ENCODE results near the gene MECP2. TPM values are rescaled to one million over a fixed set of nuclear protein-coding genes. Genes with fewer than 3 reads are reported as not detected.

MECP2 gene
- total and polyA plus RNA-seq, 10 of the 15 experiments (the other 5 are each of a cell fraction or from before 2014, with no cell fraction given), result 1.3 to 32.7 (median 13.7) TPM

DNA sequence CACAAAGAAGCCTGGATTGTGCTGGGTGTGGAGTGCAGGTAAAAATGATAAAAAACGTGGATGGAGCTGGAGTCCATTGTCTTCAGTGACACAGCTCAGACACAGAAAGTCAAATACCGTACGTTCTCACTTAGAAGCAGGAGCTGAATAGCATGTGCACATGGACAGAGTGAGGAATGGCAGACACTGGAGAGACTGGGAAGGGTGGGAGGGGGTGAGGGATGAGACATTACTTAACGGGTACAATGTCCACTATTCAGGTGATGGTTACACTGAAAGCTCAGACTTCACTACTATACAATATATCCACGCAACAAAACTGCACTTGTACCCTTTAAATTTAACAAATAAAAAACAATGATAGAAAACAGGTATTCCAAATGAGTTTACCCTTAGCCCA, 59.8 kb downstream of the MECP2 start:
- Histone ChIP-seq H4K20me1 (ENCODE audit: control insufficient read depth, insufficient read depth) (no peaks in the 10 kb centered on the region; the same call in 1 of the 2 replicates), H3K9me3 (replicated peaks; ENCODE audit: control insufficient read depth, insufficient read depth, low read length) (no peaks in the 10 kb centered on the region), H3K4me1 (ENCODE audit: control insufficient read depth, insufficient read depth, low read length) (no peaks in the 10 kb centered on the region), H3K36me3 (ENCODE audit: control insufficient read depth in 2 of 2, insufficient read depth in 2 of 2, low read length in 1 of 2) (no peaks in the 10 kb centered on the region; a peak in 2 of 4 replicates), H2AFZ (ENCODE audit: control insufficient read depth, low read depth, low read length) (no peak overlapping the region), H3K4me2 (ENCODE audit: control insufficient read depth, insufficient read depth) (no peak overlapping the region), H3K79me2 (ENCODE audit: control insufficient read depth, insufficient read depth, low read length) (no peaks in the 10 kb centered on the region; the same call in 1 of the 2 replicates), H3K4me3 (no peak overlapping the region), H3K9ac (ENCODE audit: control insufficient read depth, insufficient read depth, low read length) (no peak overlapping the region), H3K27me3 (replicated peaks in 1 of 2; ENCODE audit: control insufficient read depth in 2 of 2, insufficient read depth in 2 of 2, low read length in 1 of 2) (no peaks in the 10 kb centered on the region), H3K27ac (ENCODE audit: control insufficient read depth, insufficient read depth) (no peak overlapping the region)
- ATAC-seq, result no peak
- DNase-seq (ENCODE audit: low read depth, low spot score), result no peak
- FAIRE-seq, result no peak
- ChIA-PET SMC1A (ENCODE audit: uncharacterized antibody, unreplicated experiment) (interaction anchor here (1.9 kb wide), 1 partner anchor 17 kb away, joined by 4 read pairs; no protein-coding TSS in a partner anchor), POLR2A (no interaction called here), RAD21 (ENCODE audit: unreplicated experiment) (no interaction called here), CTCF (interaction anchor here (1.4 to 1.7 kb wide), 2 partner anchors 24 to 90 kb away, joined by 3 to 6 read pairs; no protein-coding TSS in a partner anchor)
- no TSS peak for BruUV-seq (replicated peaks)
- WGBS (ENCODE audit: insufficient coverage, insufficient replicate concordance, low lambda C conversion rate, missing lambda C conversion rate), result 62% methylated on average over 5 of the region's 5 CpGs
- intact Hi-C loops (cut with micrococcal nuclease; ENCODE audit: unreplicated experiment), result no loop called here
- TF ChIP-seq RAD21 (IDR thresholded peaks at IDR 0.05; ENCODE audit: insufficient read depth, low read depth, low read length) (no peak), BCL11A (IDR thresholded peaks at IDR 0.05; ENCODE audit: low read depth, low read length) (no peak), POLR2AphosphoS5 (IDR thresholded peaks at IDR 0.05; ENCODE audit: low read length) (no peak), RELA (IDR thresholded peaks at IDR 0.05; ENCODE audit: borderline replicate concordance, partially characterized antibody) (no peak), EP300 (IDR thresholded peaks at IDR 0.05; ENCODE audit: borderline replicate concordance in 1 of 2, control insufficient read depth in 1 of 2, low read depth in 2 of 2, low read length in 2 of 2) (no peak), EZH2 (IDR thresholded peaks at IDR 0.05; ENCODE audit: borderline replicate concordance, control insufficient read depth, low read depth, low read length) (no peak), ZNF24 (IDR thresholded peaks at IDR 0.05) (no peak), E4F1 (IDR thresholded peaks at IDR 0.05; ENCODE audit: borderline replicate concordance, partially characterized antibody) (no peak), NKRF (conservative IDR thresholded peaks at IDR 0.05) (no peak), SP1 (IDR thresholded peaks at IDR 0.05; ENCODE audit: low read depth, low read length) (no peak), JUNB (IDR thresholded peaks at IDR 0.05) (no peak), SMAD5 (IDR thresholded peaks at IDR 0.05; ENCODE audit: low read depth) (no peak), HDGF (IDR thresholded peaks at IDR 0.05) (no peak)
- TF ChIP-seq, protein P1, sequence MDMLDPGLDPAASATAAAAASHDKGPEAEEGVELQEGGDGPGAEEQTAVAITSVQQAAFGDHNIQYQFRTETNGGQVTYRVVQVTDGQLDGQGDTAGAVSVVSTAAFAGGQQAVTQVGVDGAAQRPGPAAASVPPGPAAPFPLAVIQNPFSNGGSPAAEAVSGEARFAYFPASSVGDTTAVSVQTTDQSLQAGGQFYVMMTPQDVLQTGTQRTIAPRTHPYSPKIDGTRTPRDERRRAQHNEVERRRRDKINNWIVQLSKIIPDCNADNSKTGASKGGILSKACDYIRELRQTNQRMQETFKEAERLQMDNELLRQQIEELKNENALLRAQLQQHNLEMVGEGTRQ (IDR thresholded peaks at IDR 0.05; ENCODE audit: borderline replicate concordance, low read depth, low read length), result no peak
- TF ChIP-seq, protein P2, sequence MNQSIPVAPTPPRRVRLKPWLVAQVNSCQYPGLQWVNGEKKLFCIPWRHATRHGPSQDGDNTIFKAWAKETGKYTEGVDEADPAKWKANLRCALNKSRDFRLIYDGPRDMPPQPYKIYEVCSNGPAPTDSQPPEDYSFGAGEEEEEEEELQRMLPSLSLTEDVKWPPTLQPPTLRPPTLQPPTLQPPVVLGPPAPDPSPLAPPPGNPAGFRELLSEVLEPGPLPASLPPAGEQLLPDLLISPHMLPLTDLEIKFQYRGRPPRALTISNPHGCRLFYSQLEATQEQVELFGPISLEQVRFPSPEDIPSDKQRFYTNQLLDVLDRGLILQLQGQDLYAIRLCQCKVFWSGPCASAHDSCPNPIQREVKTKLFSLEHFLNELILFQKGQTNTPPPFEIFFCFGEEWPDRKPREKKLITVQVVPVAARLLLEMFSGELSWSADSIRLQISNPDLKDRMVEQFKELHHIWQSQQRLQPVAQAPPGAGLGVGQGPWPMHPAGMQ (IDR thresholded peaks at IDR 0.05; ENCODE audit: borderline replicate concordance), result no peak
- in situ Hi-C loops (cut with MboI), result no loop called here

Data from GM12878 (cell line).